Mucosa of descending colon (tissue), 3 donors: ENCODE measurements around the gene KLF13. TPM values are rescaled to one million over a fixed set of nuclear protein-coding genes. Genes with fewer than 3 reads are reported as not detected.

ENCODE experiments used
- ATAC-seq: fragments of 200-7000 bp; cut with Tn5 transposase; one replicate; pipeline ENCODE4 v1.9.1; 2020; ENCODE audit warnings: mild to moderate bottlenecking, moderate library complexity
- DNase-seq, 3 donors: peaks; one replicate each; pipeline ENCODE4 v3.0.0-alpha.2; 2020
- H3K36me3 ChIP-seq: fragments of 200-600 bp; one replicate; pipeline ENCODE4 v1.8.0; 2021; ENCODE audit warnings: low read depth, mild to moderate bottlenecking
- H3K4me1 ChIP-seq: fragments of 200-600 bp; one replicate; pipeline ENCODE4 v1.8.0; 2021; ENCODE audit warnings: low read depth, mild to moderate bottlenecking
- H3K4me3 ChIP-seq: fragments of 200-600 bp; one replicate; pipeline ENCODE4 v1.8.0; 2021; ENCODE audit warnings: mild to moderate bottlenecking
- H3K9me3 ChIP-seq: fragments of 200-600 bp; one replicate; pipeline ENCODE4 v1.8.0; 2021; ENCODE audit warnings: mild to moderate bottlenecking
- intact Hi-C, 2 donors: fragments of 100-400 bp; cut with DNase I in 1 of 2; cut with micrococcal nuclease in 1 of 2; formaldehyde crosslinking; loops; one replicate each; pipeline versions ENCODE4 v1.11.0 to v1.11.1; 2022; cut with DNase I, micrococcal nuclease
- total RNA-seq, 3 donors: library from RNA; stranded (reverse); fragmentation: NEBNext Ultra II Directional in 2 of 3; extraction: Animal tissue kit (Norgen Biotek cat#: 25700) in 2 of 3; gene quantifications; one replicate each; pipeline versions ENCODE4 v1.2.1 to v1.2.4, GENCODE V29; 2021 to 2023
- TF ChIP-seq, protein P1 (sequence below): fragments of 200-600 bp; IDR thresholded peaks from one replicate; pipeline ENCODE4 v1.8.0; 2022; ENCODE audit warnings: antibody characterized with exemption, mild to moderate bottlenecking
- donor health status: DM: no; HTN: no; CAD: no; lungs with moderate emphysema.
- donor health status: DM: no; HTN: no; CAD: no.
- donor health status: DM: no; HTN: yes; CAD: no.

KLF13 gene
- total RNA-seq, 3 donors from 2014 or later, result 72.4 to 107 (median 91.2) TPM

DNA sequence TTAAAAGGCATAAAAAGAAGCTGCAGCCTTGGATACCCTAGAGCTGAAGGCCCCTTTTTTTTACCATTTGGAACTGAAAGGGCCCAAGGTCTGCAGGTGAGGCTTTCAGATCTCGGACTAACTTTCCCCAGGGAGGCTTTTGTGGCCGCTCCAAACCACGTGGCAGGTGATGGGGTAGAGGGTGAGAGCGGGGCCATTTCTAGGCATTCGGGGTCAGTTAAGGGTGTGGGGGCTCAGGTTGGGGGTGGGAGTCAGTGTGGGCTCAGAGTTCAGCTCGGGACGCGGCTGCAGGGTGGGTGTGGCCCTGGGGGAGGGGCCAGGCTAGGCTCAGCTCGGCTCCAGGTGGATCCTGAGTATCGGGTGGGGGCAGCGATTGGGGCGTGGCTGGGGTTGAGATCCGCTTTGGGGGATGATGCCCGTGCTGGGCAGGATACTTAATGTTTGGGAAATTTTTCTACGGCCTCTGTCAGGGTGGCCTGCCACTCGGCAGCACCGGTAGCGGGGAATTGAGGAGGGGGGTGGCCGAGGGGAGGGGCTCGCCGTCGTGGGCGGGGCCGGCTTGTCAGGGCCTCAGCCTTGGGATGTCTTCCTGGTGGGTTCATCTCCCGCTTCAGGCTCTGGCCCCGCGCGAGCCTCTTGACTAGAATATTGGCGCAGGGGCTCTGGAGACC, 2.5 kb downstream of the KLF13 start:
- H3K4me3 ChIP-seq, result peak overlapping the region; percentile 74
- DNase-seq (peak; percentile 85 to 89 (median 85)), ATAC-seq (no peak)
- peaks cover 34% of the 10 kb centered on the region for H3K4me1 ChIP-seq
- TF ChIP-seq, protein P1, sequence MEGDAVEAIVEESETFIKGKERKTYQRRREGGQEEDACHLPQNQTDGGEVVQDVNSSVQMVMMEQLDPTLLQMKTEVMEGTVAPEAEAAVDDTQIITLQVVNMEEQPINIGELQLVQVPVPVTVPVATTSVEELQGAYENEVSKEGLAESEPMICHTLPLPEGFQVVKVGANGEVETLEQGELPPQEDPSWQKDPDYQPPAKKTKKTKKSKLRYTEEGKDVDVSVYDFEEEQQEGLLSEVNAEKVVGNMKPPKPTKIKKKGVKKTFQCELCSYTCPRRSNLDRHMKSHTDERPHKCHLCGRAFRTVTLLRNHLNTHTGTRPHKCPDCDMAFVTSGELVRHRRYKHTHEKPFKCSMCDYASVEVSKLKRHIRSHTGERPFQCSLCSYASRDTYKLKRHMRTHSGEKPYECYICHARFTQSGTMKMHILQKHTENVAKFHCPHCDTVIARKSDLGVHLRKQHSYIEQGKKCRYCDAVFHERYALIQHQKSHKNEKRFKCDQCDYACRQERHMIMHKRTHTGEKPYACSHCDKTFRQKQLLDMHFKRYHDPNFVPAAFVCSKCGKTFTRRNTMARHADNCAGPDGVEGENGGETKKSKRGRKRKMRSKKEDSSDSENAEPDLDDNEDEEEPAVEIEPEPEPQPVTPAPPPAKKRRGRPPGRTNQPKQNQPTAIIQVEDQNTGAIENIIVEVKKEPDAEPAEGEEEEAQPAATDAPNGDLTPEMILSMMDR, result no peak
- intact Hi-C loops, result loop anchor here in 1 of 2 donors (5.0 kb wide), 1 partner anchor 112 kb away; no protein-coding TSS in a partner anchor
- H3K36me3 ChIP-seq, result peaks cover 6% of the 10 kb centered on the region
- H3K9me3 ChIP-seq, result no peaks in the 10 kb centered on the region

DNA sequence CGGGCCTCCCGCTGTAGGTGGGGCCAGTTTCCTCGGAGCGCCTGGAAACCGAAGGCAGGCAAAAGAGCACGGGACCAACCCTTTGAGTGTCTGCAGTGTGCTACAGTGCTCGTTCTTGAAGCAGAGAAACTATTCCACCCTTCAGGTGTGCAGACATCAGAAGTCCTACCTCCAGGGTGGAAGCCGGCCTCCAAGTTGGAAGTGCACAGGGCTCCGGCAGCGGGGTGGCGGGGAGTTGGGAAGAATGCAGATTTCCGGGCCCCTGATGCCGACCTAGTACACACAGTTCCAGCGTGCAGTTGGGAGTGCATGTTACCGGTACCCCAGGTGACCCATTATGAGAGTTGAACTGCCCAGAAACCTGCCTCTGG, 3.0 kb downstream of the KLF13 start:
- Histone ChIP-seq H3K4me1 (peaks cover 35% of the 10 kb centered on the region), H3K9me3 (no peaks in the 10 kb centered on the region), H3K36me3 (peaks cover 6% of the 10 kb centered on the region), H3K4me3 (no peak overlapping the region)
- no peak for ATAC-seq
- peak in 1 of 3 donors; percentile 55 for DNase-seq
- intact Hi-C loops, result loop anchor here (5.0 to 10.0 kb wide), 2 partner anchors 65 to 112 kb away; no protein-coding TSS in a partner anchor
- TF ChIP-seq, protein P1, result no peak

DNA sequence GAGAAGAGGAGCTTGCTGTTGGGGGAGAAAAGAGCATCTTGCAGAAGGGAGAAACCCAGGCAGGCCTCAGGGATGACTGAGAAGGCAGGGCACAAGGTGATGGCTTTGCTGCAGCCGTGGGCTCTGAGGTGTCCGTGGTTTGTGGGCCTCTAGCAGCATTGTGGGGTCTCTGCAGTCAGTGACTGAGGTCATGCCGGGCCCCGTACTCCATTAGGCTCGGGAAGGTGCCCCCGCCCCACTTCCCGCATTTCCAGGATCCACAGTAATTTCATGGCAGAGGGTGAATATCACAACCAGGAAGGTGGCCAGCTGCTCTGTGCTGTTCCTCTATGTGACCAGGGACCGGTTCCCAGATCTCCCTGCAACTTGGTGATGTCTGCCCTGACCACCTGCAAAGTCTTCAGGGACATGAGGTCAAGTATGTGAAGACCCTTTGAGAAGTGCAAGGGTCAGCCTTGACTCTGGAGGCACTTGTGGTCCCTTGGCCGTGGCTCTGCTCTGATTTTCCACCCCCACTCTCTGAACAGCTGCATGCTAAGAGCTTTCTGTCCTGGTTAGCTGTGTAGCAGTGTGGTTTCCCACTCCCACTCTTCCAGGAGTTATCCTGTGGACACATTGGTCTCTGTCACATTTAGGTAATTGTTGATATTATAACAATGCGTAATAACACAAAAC, 3.6 kb downstream of the KLF13 start:
- Histone ChIP-seq H3K4me1 (peaks cover 40% of the 10 kb centered on the region), H3K9me3 (no peaks in the 10 kb centered on the region), H3K36me3 (peaks cover 6% of the 10 kb centered on the region), H3K4me3 (no peak overlapping the region)
- no peak for ATAC-seq
- DNase-seq, result peak in 1 of 3 donors; percentile 54
- TF ChIP-seq, protein P1, result no peak
- intact Hi-C loops, result loop anchor here in 1 of 2 donors (10.0 kb wide), 1 partner anchor 65 kb away; no protein-coding TSS in a partner anchor

DNA sequence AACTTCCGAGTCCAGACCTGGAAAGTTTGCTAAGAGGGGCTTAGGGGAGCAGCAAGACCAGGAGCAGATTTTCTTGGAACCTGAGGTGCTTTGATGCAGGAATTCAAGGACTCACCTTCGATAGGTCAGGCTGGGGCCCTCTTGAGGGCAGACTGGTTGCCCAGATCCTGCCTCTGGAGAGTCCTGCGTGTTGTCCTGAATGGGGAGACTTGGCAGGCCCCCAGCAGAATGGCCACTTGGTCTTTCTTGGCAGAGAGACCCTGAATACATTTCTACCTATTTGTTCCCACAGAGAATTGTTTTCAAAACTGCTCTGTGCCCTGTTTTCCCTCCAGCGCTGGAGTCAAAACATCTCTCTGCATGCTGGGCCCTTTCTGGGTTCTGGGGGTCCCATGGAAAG, 4.2 kb downstream of the KLF13 start:
- ATAC-seq, result no peak
- no peaks in the 10 kb centered on the region for H3K9me3 ChIP-seq
- TF ChIP-seq, protein P1, result no peak
- H3K4me1 ChIP-seq, result peaks cover 45% of the 10 kb centered on the region
- H3K36me3 ChIP-seq, result peaks cover 6% of the 10 kb centered on the region
- DNase-seq, result no peak
- intact Hi-C loops, result loop anchor here in 1 of 2 donors (10.0 kb wide), 1 partner anchor 64 kb away; no protein-coding TSS in a partner anchor
- H3K4me3 ChIP-seq, result no peak overlapping the region

DNA sequence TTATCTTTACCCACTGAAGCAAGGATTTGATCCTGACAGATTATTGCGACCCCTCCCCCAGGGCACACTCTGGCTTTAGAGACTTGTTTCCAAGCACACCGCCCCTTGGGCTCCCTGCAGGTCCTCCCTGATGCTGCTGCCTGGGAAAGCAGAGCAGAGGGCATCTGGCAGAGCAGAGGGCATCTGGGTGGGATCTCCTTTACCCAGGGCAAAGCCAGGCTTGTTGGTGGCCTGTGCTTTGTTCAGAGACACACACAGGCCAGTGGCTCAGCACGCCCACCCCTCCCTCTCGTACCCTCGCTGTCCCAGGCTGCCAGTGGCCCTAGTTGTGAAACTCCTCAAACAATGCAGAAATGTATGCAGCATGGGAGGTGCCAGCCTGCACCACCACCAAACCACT, 4.8 kb downstream of the KLF13 start:
- H3K36me3 ChIP-seq, result peaks cover 3% of the 10 kb centered on the region
- no peaks in the 10 kb centered on the region for H3K9me3 ChIP-seq
- intact Hi-C loops, result loop anchor here in 1 of 2 donors (10.0 kb wide), 1 partner anchor 63 kb away; no protein-coding TSS in a partner anchor
- no peak for DNase-seq
- ATAC-seq, result no peak
- H3K4me3 ChIP-seq, result no peak overlapping the region
- H3K4me1 ChIP-seq, result peaks cover 51% of the 10 kb centered on the region
- TF ChIP-seq, protein P1, result no peak
